Bronchial epithelial cell (primary cell): Measurements from ENCODE around the gene AJUBA. TPM values are rescaled to one million over a fixed set of nuclear protein-coding genes. Genes with fewer than 3 reads are reported as not detected.

Experiments used
- DNase-seq: peaks from one replicate; pipeline ENCODE4 v3.0.0-alpha.2; 2010; ENCODE audit warnings: low read depth
- FAIRE-seq: peaks from 2 replicates; lab custom pipeline; 2011; peaks lifted over from hg19 to GRCh38; lab: Jason Lieb, UNC
- H3K27me3 ChIP-seq: 2 replicates; pipeline ENCODE4 v1.5.1; 2011; ENCODE audit warnings: low read length; ENCODE audit not compliant: control insufficient read depth, insufficient read depth
- H3K36me3 ChIP-seq: 2 replicates; pipeline ENCODE4 v1.5.1; 2011; ENCODE audit warnings: low read length; ENCODE audit not compliant: control insufficient read depth, insufficient read depth
- H3K4me3 ChIP-seq: 2 replicates; pipeline ENCODE4 v1.5.1; 2011; ENCODE audit warnings: mild to moderate bottlenecking, low read depth, low read length, control low read depth
- total RNA-seq: library from RNA; depleted of rRNA; stranded (reverse); fragments of >200 nt; gene quantifications from 2 replicates; pipeline ENCODE4 v1.2.1, GENCODE V29; 2014
- TF ChIP-seq, protein P1 (sequence below): IDR thresholded peaks from 2 replicates; pipeline ENCODE4 v1.5.1; 2011; ENCODE audit warnings: mild to moderate bottlenecking, moderate library complexity, low read length, control low read depth, inconsistent platforms; ENCODE audit not compliant: insufficient read depth, severe bottlenecking

Gene AJUBA
- total RNA-seq, 1 donor from 2014 or later, result 223 TPM

DNA sequence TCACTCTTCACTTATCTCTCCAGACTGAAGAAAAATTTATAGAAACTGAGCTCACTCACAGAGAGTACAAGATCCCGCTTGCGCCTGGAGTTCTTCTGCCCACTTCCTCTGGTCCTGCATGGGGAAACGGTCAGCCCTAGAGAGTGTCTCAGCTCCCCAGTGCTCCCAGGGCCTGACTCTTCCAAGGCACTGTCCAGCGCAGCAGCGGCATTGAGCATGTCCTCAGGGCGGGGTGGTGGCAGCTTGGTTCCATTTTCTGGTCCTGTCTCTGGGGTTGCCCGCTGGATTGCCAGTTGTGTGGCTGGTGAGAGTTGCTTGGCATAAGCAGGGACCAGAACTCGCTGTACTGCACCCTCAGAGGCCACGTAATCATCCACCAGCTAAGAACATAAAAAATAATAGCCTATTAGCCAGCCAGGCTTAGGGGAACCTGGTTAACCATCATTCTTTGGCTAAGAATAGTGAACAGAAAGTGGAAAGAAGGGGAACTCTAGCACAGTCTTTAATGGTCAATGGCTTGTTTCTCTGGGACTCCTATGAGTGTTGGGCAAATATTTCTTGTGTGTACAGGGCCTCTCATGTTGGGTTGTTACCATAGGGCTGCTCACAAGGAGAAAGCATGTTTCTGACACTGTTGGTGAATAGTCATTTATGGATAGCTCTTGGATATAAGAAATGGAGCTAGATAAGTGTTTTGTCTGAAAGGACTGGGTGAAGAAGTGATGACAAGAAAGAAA, 13.7 kb upstream of the AJUBA start:
- DNase-seq (no peak), FAIRE-seq (no peak)
- no peaks in the 10 kb centered on the region for H3K36me3 ChIP-seq
- TF ChIP-seq, protein P1, sequence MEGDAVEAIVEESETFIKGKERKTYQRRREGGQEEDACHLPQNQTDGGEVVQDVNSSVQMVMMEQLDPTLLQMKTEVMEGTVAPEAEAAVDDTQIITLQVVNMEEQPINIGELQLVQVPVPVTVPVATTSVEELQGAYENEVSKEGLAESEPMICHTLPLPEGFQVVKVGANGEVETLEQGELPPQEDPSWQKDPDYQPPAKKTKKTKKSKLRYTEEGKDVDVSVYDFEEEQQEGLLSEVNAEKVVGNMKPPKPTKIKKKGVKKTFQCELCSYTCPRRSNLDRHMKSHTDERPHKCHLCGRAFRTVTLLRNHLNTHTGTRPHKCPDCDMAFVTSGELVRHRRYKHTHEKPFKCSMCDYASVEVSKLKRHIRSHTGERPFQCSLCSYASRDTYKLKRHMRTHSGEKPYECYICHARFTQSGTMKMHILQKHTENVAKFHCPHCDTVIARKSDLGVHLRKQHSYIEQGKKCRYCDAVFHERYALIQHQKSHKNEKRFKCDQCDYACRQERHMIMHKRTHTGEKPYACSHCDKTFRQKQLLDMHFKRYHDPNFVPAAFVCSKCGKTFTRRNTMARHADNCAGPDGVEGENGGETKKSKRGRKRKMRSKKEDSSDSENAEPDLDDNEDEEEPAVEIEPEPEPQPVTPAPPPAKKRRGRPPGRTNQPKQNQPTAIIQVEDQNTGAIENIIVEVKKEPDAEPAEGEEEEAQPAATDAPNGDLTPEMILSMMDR, result no peak
- no peak overlapping the region for H3K4me3 ChIP-seq
- H3K27me3 ChIP-seq, result no peaks in the 10 kb centered on the region

GRCh38 chr14:22994762-22995275, 12.5 kb upstream of the AJUBA start:
- DNase-seq (peak; percentile 22), FAIRE-seq (no peak)
- no peak overlapping the region for H3K4me3 ChIP-seq
- H3K36me3 ChIP-seq, result no peaks in the 10 kb centered on the region
- no peaks in the 10 kb centered on the region for H3K27me3 ChIP-seq
- TF ChIP-seq, protein P1, result peak; percentile 40

DNA sequence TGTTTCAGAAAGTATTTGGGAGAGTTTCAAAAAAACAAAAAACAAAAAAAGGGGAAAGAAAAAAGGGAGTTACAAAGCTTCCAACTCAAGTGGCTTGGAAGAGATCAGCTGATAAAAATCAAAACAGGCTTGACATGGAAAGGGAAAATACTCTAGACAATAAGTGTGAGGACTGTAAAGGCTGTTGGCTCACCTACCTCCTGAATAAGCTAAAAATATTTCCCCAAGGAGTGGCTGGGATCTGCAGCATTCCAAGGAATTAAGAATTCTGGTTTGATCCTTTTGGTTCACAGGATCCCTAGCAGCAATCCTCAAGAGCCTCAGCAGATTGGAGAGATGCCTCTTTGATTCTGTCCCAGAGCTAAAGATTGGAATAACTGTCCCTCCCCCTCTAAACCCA, 11.2 kb upstream of the AJUBA start:
- TF ChIP-seq, protein P1, result no peak
- Histone ChIP-seq H3K36me3 (no peaks in the 10 kb centered on the region), H3K27me3 (no peaks in the 10 kb centered on the region), H3K4me3 (no peak overlapping the region)
- DNase-seq (no peak), FAIRE-seq (no peak)

GRCh38 chr14:22991852-22992251, 9.5 kb upstream of the AJUBA start:
- no peak for FAIRE-seq
- TF ChIP-seq, protein P1, result no peak
- H3K4me3 ChIP-seq, result no peak overlapping the region
- no peak for DNase-seq
- no peaks in the 10 kb centered on the region for H3K27me3 ChIP-seq
- peaks cover 3% of the 10 kb centered on the region for H3K36me3 ChIP-seq

DNA sequence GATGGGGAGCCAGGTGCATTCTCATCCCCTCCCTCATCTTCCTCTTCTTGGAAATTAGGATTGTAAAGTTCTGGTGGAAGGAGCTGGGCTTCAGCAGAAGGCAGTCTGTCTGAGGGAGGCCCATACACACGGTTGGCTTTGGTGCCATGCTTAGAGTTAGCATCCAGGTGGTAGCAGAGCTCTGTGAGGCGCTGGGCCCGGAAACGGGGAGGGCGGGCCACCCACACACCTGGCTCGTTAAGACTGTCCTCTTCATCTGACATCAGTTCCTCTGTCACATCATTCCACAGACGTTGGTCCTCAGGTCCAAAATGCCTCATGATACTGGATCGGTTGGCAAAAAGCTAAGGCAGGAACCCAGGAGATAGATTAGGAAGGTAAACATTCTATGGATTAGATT, 4.9 kb upstream of the AJUBA start:
- no peak for DNase-seq
- H3K27me3 ChIP-seq, result no peaks in the 10 kb centered on the region
- no peak overlapping the region for H3K4me3 ChIP-seq
- no peak for FAIRE-seq
- TF ChIP-seq, protein P1, result no peak
- H3K36me3 ChIP-seq, result peaks cover 3% of the 10 kb centered on the region

DNA sequence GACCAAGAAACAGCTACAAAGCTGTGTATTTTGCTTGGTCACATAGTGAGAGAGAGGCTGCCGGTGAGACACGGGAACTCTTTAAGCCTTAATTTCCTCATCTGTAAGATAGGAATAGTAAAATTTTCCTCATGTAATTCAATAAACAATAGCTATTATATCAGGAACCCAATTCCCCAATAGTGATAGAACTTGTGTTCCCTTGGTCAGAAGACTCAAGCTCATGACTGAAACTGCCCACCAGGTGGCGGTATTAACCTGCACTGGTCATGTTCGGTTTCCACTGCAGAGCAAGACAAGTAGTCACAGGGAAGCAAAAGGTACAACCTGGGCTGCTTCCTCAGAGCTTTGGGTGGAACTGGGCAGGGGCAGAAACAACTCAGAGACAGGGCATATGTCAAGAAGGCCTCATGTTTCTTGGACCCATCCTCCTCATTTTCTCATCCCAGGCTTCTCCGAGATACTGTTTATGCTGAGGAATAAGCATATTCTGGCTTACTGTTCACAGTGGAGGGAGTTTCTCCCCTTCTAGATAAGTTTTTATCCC, 4.2 kb upstream of the AJUBA start:
- TF ChIP-seq, protein P1, result peak; percentile 76
- Histone ChIP-seq H3K36me3 (peaks cover 3% of the 10 kb centered on the region), H3K27me3 (no peaks in the 10 kb centered on the region), H3K4me3 (no peak overlapping the region)
- DNase-seq (peak; percentile 82), FAIRE-seq (no peak)
